ENCODE measurements around the gene RTN4R. TPM values are rescaled to one million over a fixed set of nuclear protein-coding genes. Genes with fewer than 3 reads are reported as not detected.

RTN4R gene
- total and polyA plus RNA-seq, 9 of the 15 experiments (the other 6 are each of a cell fraction or from before 2014, with no cell fraction given), result 0.04 to 2.8 (median 1.4) TPM; not detected in 3

DNA sequence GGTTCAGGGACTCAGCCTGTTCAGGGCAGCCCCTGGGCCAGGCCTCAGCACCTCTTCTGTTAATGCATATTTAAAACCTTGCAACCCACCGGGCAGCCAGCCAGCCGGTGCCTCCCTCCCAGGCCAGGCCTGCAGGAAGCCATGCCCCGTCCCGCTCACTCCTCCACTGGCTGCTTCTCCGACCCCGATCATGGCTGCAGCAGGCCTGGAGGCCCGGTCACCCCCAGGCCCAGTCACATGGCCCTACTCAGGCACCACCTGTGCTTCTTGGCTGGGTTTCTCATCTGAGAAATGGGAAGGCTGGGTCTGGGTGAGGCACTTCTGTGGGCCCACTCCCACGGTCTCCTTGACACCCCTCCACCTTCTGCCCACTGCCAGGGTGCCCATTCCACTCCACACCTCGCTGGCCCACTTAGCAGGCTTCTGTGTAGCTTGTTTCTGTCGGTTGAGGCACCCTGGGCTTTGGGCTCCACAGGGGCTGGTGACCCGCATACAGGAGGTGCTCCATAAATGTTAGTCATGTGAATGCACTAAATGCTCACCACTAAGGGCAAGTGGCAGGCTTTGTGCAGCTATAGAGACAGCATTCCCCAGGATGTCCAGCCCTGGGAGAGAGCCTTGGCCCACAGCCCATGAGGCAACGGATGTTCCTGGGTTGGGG lies 11.4 kb downstream of the RTN4R start (continued):
- TF ChIP-seq, protein P1, sequence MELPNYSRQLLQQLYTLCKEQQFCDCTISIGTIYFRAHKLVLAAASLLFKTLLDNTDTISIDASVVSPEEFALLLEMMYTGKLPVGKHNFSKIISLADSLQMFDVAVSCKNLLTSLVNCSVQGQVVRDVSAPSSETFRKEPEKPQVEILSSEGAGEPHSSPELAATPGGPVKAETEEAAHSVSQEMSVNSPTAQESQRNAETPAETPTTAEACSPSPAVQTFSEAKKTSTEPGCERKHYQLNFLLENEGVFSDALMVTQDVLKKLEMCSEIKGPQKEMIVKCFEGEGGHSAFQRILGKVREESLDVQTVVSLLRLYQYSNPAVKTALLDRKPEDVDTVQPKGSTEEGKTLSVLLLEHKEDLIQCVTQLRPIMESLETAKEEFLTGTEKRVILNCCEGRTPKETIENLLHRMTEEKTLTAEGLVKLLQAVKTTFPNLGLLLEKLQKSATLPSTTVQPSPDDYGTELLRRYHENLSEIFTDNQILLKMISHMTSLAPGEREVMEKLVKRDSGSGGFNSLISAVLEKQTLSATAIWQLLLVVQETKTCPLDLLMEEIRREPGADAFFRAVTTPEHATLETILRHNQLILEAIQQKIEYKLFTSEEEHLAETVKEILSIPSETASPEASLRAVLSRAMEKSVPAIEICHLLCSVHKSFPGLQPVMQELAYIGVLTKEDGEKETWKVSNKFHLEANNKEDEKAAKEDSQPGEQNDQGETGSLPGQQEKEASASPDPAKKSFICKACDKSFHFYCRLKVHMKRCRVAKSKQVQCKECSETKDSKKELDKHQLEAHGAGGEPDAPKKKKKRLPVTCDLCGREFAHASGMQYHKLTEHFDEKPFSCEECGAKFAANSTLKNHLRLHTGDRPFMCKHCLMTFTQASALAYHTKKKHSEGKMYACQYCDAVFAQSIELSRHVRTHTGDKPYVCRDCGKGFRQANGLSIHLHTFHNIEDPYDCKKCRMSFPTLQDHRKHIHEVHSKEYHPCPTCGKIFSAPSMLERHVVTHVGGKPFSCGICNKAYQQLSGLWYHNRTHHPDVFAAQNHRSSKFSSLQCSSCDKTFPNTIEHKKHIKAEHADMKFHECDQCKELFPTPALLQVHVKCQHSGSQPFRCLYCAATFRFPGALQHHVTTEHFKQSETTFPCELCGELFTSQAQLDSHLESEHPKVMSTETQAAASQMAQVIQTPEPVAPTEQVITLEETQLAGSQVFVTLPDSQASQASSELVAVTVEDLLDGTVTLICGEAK (IDR thresholded peaks at IDR 0.05), result no peak
- TF ChIP-seq, protein P1 (CRISPR knock-in tag; IDR thresholded peaks at IDR 0.05), result no peak; the same call in 1 of the 2 replicates
- no peak for TF ChIP-seq TAF9B (IDR thresholded peaks at IDR 0.05; ENCODE audit: partially characterized antibody)
- no peak for TF ChIP-seq TSC22D4 (tag; IDR thresholded peaks at IDR 0.05)
- TF ChIP-seq BHLHE40 (IDR thresholded peaks at IDR 0.05; ENCODE audit: low read length), result no peak
- no peak for TF ChIP-seq ZNF197 (CRISPR knock-in tag; IDR thresholded peaks at IDR 0.05; ENCODE audit: low read depth)
- TF ChIP-seq ZFX (CRISPR knock-in tag; IDR thresholded peaks at IDR 0.05), result peak; percentile 38; the same call in 1 of the 2 replicates
- TF ChIP-seq, protein P2, sequence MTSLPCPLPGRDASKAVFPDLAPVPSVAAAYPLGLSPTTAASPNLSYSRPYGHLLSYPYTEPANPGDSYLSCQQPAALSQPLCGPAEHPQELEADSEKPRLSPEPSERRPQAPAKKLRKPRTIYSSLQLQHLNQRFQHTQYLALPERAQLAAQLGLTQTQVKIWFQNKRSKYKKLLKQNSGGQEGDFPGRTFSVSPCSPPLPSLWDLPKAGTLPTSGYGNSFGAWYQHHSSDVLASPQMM (CRISPR knock-in tag; IDR thresholded peaks at IDR 0.05), result no peak
- no peak for TF ChIP-seq HNRNPUL1 (IDR thresholded peaks at IDR 0.05; ENCODE audit: low read length)
- TF ChIP-seq CBFA2T2 (conservative IDR thresholded peaks at IDR 0.05), result no peak
- TF ChIP-seq MAFK (IDR thresholded peaks at IDR 0.05; ENCODE audit: low read length), result no peak

Data from K562 (cell line).